Coronary artery (tissue), 2 donors: ENCODE results near the gene SRRD.

Experiments
- DNase-seq: peaks from one replicate; pipeline ENCODE4 v3.0.0-alpha.2; 2017; ENCODE audit warnings: low spot score
- H3K27ac ChIP-seq, 2 donors: fragments of 200-600 bp; sonication (generic); one replicate each; pipeline ENCODE4 v1.5.1; 2016 to 2019
- H3K4me3 ChIP-seq: fragments of 200-600 bp; sonication (generic); 2 replicates; pipeline ENCODE4 v1.5.1; 2016; ENCODE audit warnings: mild to moderate bottlenecking, moderate library complexity
- TF ChIP-seq, protein P1 (sequence below): fragments of 200-600 bp; sonication (generic); IDR thresholded peaks from one replicate; pipeline ENCODE4 v1.5.1; 2019; ENCODE audit warnings: antibody characterized with exemption

Gene SRRD

DNA sequence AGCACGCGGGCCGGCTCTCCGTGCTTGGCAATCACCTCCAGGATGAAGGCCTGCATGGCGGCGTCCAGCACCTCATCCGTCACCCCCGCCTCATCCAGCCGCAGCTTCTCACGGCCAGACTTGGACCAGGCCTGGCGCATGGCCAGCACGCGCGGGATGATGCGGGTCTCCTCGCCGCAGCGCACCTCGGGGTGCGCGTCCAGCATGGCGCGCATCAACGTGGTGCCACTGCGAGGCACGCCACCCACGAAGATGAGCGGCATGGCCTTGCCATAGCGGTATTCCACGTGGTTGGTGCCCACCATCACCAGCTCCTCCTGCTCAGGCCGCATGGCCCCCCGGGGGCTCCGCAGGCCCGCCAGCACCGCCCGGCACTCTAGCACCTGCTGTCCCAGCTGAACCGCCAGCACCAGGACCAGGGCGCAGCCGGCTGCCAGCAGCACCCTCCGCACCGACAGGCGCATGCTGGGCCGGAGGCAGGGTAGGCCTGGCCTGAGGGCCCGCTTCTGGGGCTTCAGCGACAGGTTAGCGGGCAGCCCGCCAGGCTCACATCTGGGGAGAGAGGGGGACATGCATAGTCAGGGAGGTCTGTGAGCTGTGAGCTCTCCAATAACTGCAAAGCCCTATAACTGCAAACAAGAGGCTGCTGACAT is 57.6 kb downstream of the SRRD start:
- H3K4me3 ChIP-seq, result no peak overlapping the region
- TF ChIP-seq, protein P1, sequence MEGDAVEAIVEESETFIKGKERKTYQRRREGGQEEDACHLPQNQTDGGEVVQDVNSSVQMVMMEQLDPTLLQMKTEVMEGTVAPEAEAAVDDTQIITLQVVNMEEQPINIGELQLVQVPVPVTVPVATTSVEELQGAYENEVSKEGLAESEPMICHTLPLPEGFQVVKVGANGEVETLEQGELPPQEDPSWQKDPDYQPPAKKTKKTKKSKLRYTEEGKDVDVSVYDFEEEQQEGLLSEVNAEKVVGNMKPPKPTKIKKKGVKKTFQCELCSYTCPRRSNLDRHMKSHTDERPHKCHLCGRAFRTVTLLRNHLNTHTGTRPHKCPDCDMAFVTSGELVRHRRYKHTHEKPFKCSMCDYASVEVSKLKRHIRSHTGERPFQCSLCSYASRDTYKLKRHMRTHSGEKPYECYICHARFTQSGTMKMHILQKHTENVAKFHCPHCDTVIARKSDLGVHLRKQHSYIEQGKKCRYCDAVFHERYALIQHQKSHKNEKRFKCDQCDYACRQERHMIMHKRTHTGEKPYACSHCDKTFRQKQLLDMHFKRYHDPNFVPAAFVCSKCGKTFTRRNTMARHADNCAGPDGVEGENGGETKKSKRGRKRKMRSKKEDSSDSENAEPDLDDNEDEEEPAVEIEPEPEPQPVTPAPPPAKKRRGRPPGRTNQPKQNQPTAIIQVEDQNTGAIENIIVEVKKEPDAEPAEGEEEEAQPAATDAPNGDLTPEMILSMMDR, result no peak
- no peak overlapping the region for H3K27ac ChIP-seq
- no peak for DNase-seq

DNA sequence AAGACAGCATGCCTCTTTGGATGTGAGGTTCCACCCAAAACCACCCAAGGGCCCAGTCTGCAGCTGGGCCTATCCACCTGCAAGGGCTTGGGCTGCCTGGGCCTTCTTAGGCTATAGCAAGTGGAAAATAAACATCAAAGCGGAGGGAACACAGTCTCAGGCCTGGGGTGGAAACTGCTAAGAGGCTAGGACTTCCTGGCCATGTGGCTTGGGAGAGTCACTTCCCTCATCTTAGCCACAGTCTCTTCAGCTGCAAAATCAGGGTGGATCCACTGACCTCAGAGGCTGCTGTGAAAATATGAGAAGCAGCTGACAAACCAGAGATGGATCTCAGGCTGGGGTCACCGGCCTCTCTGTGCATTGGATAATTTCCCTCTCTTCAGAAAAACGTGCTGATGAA is 59.2 kb downstream of the SRRD start:
- Histone ChIP-seq H3K27ac (peak overlapping the region in 1 of 2 donors; percentile 25), H3K4me3 (no peak overlapping the region)
- no peak for DNase-seq
- TF ChIP-seq, protein P1, result no peak
